ENCODE data around the gene MAP3K9. TPM values are rescaled to one million over a fixed set of nuclear protein-coding genes. Genes with fewer than 3 reads are reported as not detected.

MAP3K9 gene
- total and polyA plus RNA-seq, 7 donors: 0.36 to 4.7 (median 0.60) TPM

GRCh38 chr14:70792939-70793338, 16.4 kb downstream of the MAP3K9 start:
- intact Hi-C loops (cut with DNase I): no loop called here

GRCh38 chr14:70791971-70792370, 17.3 kb downstream of the MAP3K9 start:
- Histone ChIP-seq H3K4me1 (peaks cover 0 to 6% (median 0%) of the 10 kb centered on the region in 4 donors), H3K27ac (no peak overlapping the region), H3K27me3 (no peaks in the 10 kb centered on the region), H3K4me3 (no peak overlapping the region), H3K36me3 (no peaks in the 10 kb centered on the region), H3K9me3 (no peaks in the 10 kb centered on the region)
- intact Hi-C loops (cut with DNase I): no loop called here
- no peak for TF ChIP-seq EP300 (IDR thresholded peaks at IDR 0.05)
- TF ChIP-seq POLR2AphosphoS5 (IDR thresholded peaks at IDR 0.05): no peak
- no peak for TF ChIP-seq POLR2A (IDR thresholded peaks at IDR 0.05)
- no peak for TF ChIP-seq CTCF (IDR thresholded peaks at IDR 0.05)
- 91 to 94% methylated on average over 7 of the region's 7 CpGs for WGBS, 2 donors
- DNase-seq: no peak

More at GRCh38 chr14:70792939-70793338, 16.4 kb downstream of the MAP3K9 start:
- no peak for DNase-seq
- H3K4me3 ChIP-seq: no peak overlapping the region
- no peaks in the 10 kb centered on the region for H3K36me3 ChIP-seq
- no peak overlapping the region for H3K27ac ChIP-seq
- 80% methylated on average over 9 of the region's 9 CpGs for WGBS, 2 donors
- peaks cover 0 to 6% (median 0%) of the 10 kb centered on the region in 4 donors for H3K4me1 ChIP-seq
- H3K27me3 ChIP-seq: no peaks in the 10 kb centered on the region
- TF ChIP-seq CTCF (IDR thresholded peaks at IDR 0.05) (no peak), POLR2A (IDR thresholded peaks at IDR 0.05) (no peak), EP300 (IDR thresholded peaks at IDR 0.05) (no peak), POLR2AphosphoS5 (IDR thresholded peaks at IDR 0.05) (no peak)
- H3K9me3 ChIP-seq: no peaks in the 10 kb centered on the region

GRCh38 chr14:70789961-70790360, 19.4 kb downstream of the MAP3K9 start:
- Histone ChIP-seq H3K36me3 (no peaks in the 10 kb centered on the region), H3K27me3 (peaks cover 0 to 5% (median 0%) of the 10 kb centered on the region in 3 donors), H3K4me3 (no peak overlapping the region), H3K9me3 (no peaks in the 10 kb centered on the region), H3K27ac (no peak overlapping the region), H3K4me1 (peaks cover 0 to 6% (median 0%) of the 10 kb centered on the region in 4 donors)
- no peak for TF ChIP-seq EP300 (IDR thresholded peaks at IDR 0.05)
- no peak for TF ChIP-seq CTCF (IDR thresholded peaks at IDR 0.05)
- WGBS, 2 donors: 75 to 78% methylated on average over 4 of the region's 4 CpGs
- no peak for DNase-seq
- intact Hi-C loops (cut with DNase I): no loop called here

GRCh38 chr14:70789361-70789760, 20.0 kb downstream of the MAP3K9 start:
- peaks cover 0 to 6% (median 0%) of the 10 kb centered on the region in 4 donors for H3K4me1 ChIP-seq
- intact Hi-C loops (cut with DNase I): no loop called here
- TF ChIP-seq EP300 (IDR thresholded peaks at IDR 0.05) (no peak), CTCF (IDR thresholded peaks at IDR 0.05) (no peak), POLR2A (IDR thresholded peaks at IDR 0.05) (no peak)
- H3K4me3 ChIP-seq: no peak overlapping the region
- no peaks in the 10 kb centered on the region for H3K9me3 ChIP-seq
- DNase-seq: no peak
- H3K27ac ChIP-seq: no peak overlapping the region
- 31 to 38% methylated on average over 4 of the region's 4 CpGs for WGBS, 2 donors
- H3K27me3 ChIP-seq: peaks cover 0 to 5% (median 0%) of the 10 kb centered on the region in 3 donors
- H3K36me3 ChIP-seq: no peaks in the 10 kb centered on the region

GRCh38 chr14:70788898-70789297, 20.4 kb downstream of the MAP3K9 start:
- Histone ChIP-seq H3K27ac (no peak overlapping the region), H3K27me3 (peaks cover 0 to 5% (median 0%) of the 10 kb centered on the region in 3 donors), H3K9me3 (no peaks in the 10 kb centered on the region), H3K4me1 (peaks cover 0 to 6% (median 0%) of the 10 kb centered on the region in 4 donors), H3K36me3 (no peaks in the 10 kb centered on the region), H3K4me3 (no peak overlapping the region)
- no peak for DNase-seq
- intact Hi-C loops (cut with DNase I): no loop called here
- 68 to 81% methylated on average over 6 of the region's 6 CpGs for WGBS, 2 donors
- no peak for TF ChIP-seq CTCF (IDR thresholded peaks at IDR 0.05)
- TF ChIP-seq EP300 (IDR thresholded peaks at IDR 0.05): no peak
- TF ChIP-seq POLR2A (IDR thresholded peaks at IDR 0.05): no peak
- no peak for TF ChIP-seq POLR2AphosphoS5 (IDR thresholded peaks at IDR 0.05)

All from sigmoid colon (tissue), 7 donors.